Muscle layer of duodenum (tissue), 2 donors: Measurements from ENCODE around the gene KIF18A.

Experiments used
- H3K27ac ChIP-seq: one replicate; pipeline ENCODE4 v1.7.0; 2013; ENCODE audit warnings: mild to moderate bottlenecking, low read length
- H3K27me3 ChIP-seq: one replicate; pipeline ENCODE4 v1.7.0; 2013; ENCODE audit warnings: low read depth, mild to moderate bottlenecking, control low read depth, low read length
- H3K36me3 ChIP-seq, 2 donors: one replicate each; pipeline ENCODE4 v1.7.0; 2013; ENCODE audit warnings: low read length in 2 of 2, control low read depth in 1 of 2, mild to moderate bottlenecking in 1 of 2; ENCODE audit not compliant: insufficient read depth in 2 of 2, control insufficient read depth in 1 of 2
- H3K4me1 ChIP-seq, 2 donors: one replicate each; pipeline ENCODE4 v1.7.0; 2013; ENCODE audit warnings: low read length in 2 of 2, mild to moderate bottlenecking in 2 of 2, control low read depth in 1 of 2, moderate library complexity in 1 of 2; ENCODE audit not compliant: insufficient read depth in 2 of 2, control insufficient read depth in 1 of 2
- H3K4me3 ChIP-seq, 2 donors: one replicate each; pipeline ENCODE4 v1.7.0; 2013; ENCODE audit warnings: low read length in 2 of 2, low read depth in 1 of 2, mild to moderate bottlenecking in 1 of 2
- H3K9me3 ChIP-seq, 2 donors: one replicate each; pipeline ENCODE4 v1.7.0; 2013; ENCODE audit warnings: low read length in 2 of 2, control low read depth in 1 of 2, mild to moderate bottlenecking in 1 of 2; ENCODE audit not compliant: control insufficient read depth in 1 of 2
- donor health status: healthy.

Gene KIF18A

GRCh38 chr11:27995083-27995482 lies 112.9 kb downstream of the KIF18A start:
- Histone ChIP-seq H3K4me3 (no peak overlapping the region), H3K27ac (no peak overlapping the region), H3K36me3 (no peaks in the 10 kb centered on the region), H3K27me3 (no peaks in the 10 kb centered on the region), H3K9me3 (peaks cover 0 to 11% of the 10 kb centered on the region in 2 donors), H3K4me1 (no peaks in the 10 kb centered on the region)

- Histone ChIP-seq H3K4me1 (no peaks in the 10 kb centered on the region), H3K4me3 (no peak overlapping the region), H3K27me3 (no peaks in the 10 kb centered on the region), H3K9me3 (no peaks in the 10 kb centered on the region), H3K27ac (no peak overlapping the region), H3K36me3 (no peaks in the 10 kb centered on the region)
These were observed 116.2 kb downstream of the KIF18A start for GRCh38 chr11:27991736-27992135.

GRCh38 chr11:27977527-27977926 lies 130.4 kb downstream of the KIF18A start:
- Histone ChIP-seq H3K9me3 (no peaks in the 10 kb centered on the region), H3K27ac (no peak overlapping the region), H3K27me3 (no peaks in the 10 kb centered on the region), H3K4me3 (no peak overlapping the region), H3K36me3 (no peaks in the 10 kb centered on the region), H3K4me1 (no peaks in the 10 kb centered on the region)

GRCh38 chr11:27977031-27977430 lies 130.9 kb downstream of the KIF18A start:
- Histone ChIP-seq H3K4me1 (no peaks in the 10 kb centered on the region), H3K9me3 (no peaks in the 10 kb centered on the region), H3K27me3 (no peaks in the 10 kb centered on the region), H3K4me3 (no peak overlapping the region), H3K27ac (no peak overlapping the region), H3K36me3 (no peaks in the 10 kb centered on the region)

GRCh38 chr11:27976262-27976661 lies 131.7 kb downstream of the KIF18A start:
- Histone ChIP-seq H3K4me3 (no peak overlapping the region), H3K27me3 (no peaks in the 10 kb centered on the region)

GRCh38 chr11:27973851-27974536 lies 134.0 kb downstream of the KIF18A start:
- no peak overlapping the region for H3K4me3 ChIP-seq
- H3K27ac ChIP-seq: no peak overlapping the region
- no peaks in the 10 kb centered on the region for H3K4me1 ChIP-seq
- no peaks in the 10 kb centered on the region for H3K9me3 ChIP-seq
- H3K36me3 ChIP-seq: no peaks in the 10 kb centered on the region
- no peaks in the 10 kb centered on the region for H3K27me3 ChIP-seq

More at GRCh38 chr11:27976262-27976661, 131.7 kb downstream of the KIF18A start:
- Histone ChIP-seq H3K36me3 (no peaks in the 10 kb centered on the region), H3K9me3 (no peaks in the 10 kb centered on the region), H3K4me1 (no peaks in the 10 kb centered on the region), H3K27ac (no peak overlapping the region)

- Histone ChIP-seq H3K9me3 (no peaks in the 10 kb centered on the region), H3K27ac (no peak overlapping the region), H3K27me3 (no peaks in the 10 kb centered on the region), H3K4me3 (no peak overlapping the region), H3K36me3 (no peaks in the 10 kb centered on the region), H3K4me1 (no peaks in the 10 kb centered on the region)
These were observed 135.3 kb downstream of the KIF18A start for GRCh38 chr11:27972522-27973170.

- Histone ChIP-seq H3K27ac (no peak overlapping the region), H3K9me3 (no peaks in the 10 kb centered on the region)
These were observed 136.8 kb downstream of the KIF18A start for GRCh38 chr11:27971171-27971570.

More at GRCh38 chr11:27971171-27971570, 136.8 kb downstream of the KIF18A start:
- H3K27me3 ChIP-seq: no peaks in the 10 kb centered on the region
- no peak overlapping the region for H3K4me3 ChIP-seq
- no peaks in the 10 kb centered on the region for H3K36me3 ChIP-seq
- no peaks in the 10 kb centered on the region for H3K4me1 ChIP-seq
